ENCODE measurements around the gene HEATR1. TPM values are rescaled to one million over a fixed set of nuclear protein-coding genes. Genes with fewer than 3 reads are reported as not detected.

The HEATR1 gene
- total RNA-seq, 1 donor from 2014 or later, result 27.4 TPM

DNA sequence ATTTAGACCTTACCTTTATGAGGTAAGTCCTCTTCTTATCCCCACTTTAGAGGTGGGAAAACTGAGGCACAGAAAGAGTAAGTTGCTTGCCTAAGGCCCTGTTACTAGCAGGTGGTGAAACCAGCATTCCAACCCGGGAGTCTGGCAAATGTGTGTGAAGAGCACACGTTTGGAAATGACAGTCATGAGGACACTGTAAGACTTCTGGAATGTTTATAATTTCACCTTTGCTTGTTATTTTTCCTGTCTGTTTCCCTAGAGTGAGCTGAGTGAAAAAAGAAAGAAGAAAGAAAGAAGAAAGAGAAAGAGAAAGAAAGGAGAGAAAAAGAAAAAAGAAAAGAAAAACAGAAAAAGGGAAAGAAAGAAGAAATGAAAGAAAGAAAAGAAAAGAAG lies 101.7 kb downstream of the HEATR1 start:
- H3K4me3 ChIP-seq (ENCODE audit: low read depth, low read length), result no peak overlapping the region
- no peaks in the 10 kb centered on the region for H3K36me3 ChIP-seq (ENCODE audit: control insufficient read depth, insufficient read depth, low read length)
- no peaks in the 10 kb centered on the region for H3K27me3 ChIP-seq (ENCODE audit: control insufficient read depth, insufficient read depth, low read length)
- TF ChIP-seq, protein P1, sequence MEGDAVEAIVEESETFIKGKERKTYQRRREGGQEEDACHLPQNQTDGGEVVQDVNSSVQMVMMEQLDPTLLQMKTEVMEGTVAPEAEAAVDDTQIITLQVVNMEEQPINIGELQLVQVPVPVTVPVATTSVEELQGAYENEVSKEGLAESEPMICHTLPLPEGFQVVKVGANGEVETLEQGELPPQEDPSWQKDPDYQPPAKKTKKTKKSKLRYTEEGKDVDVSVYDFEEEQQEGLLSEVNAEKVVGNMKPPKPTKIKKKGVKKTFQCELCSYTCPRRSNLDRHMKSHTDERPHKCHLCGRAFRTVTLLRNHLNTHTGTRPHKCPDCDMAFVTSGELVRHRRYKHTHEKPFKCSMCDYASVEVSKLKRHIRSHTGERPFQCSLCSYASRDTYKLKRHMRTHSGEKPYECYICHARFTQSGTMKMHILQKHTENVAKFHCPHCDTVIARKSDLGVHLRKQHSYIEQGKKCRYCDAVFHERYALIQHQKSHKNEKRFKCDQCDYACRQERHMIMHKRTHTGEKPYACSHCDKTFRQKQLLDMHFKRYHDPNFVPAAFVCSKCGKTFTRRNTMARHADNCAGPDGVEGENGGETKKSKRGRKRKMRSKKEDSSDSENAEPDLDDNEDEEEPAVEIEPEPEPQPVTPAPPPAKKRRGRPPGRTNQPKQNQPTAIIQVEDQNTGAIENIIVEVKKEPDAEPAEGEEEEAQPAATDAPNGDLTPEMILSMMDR (IDR thresholded peaks at IDR 0.05; ENCODE audit: insufficient read depth, low read length, poor library complexity, severe bottlenecking), result no peak
- peak; percentile 60 for DNase-seq (ENCODE audit: low read depth)

DNA sequence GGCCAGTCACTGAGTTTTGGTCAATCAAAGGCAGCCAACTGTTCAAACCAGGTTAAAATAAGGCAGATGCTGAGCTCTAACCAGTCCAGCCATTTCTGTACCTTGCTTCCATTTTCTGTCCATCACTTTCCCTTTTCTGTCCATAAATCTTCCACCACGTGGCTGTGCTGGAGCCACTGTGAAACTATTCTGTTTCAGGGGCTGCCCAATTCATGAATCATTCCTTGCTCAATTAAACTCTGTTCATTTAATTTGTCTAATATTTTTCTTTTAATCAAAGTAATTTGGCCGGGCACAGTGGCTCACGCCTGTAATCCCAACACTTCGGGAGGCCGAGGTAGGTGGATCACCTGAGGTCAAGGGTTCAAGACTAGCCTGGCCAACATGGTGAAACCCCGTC lies 103.2 kb downstream of the HEATR1 start:
- H3K4me3 ChIP-seq (ENCODE audit: low read depth, low read length), result no peak overlapping the region
- no peaks in the 10 kb centered on the region for H3K36me3 ChIP-seq (ENCODE audit: control insufficient read depth, insufficient read depth, low read length)
- TF ChIP-seq, protein P1 (IDR thresholded peaks at IDR 0.05; ENCODE audit: insufficient read depth, low read length, poor library complexity, severe bottlenecking), result no peak
- no peaks in the 10 kb centered on the region for H3K27me3 ChIP-seq (ENCODE audit: control insufficient read depth, insufficient read depth, low read length)
- DNase-seq (ENCODE audit: low read depth), result no peak

Other genes with a start within 250 kb of the HEATR1 start
- gene EDARADD, start 210.2 kb downstream of the HEATR1 start, total RNA-seq, result 4.2 and 4.7 TPM in 2 replicates
- 53.6 and 62.0 TPM in 2 replicates for gene LGALS8, start 80.5 kb downstream of the HEATR1 start, total RNA-seq
- gene ACTN2, start 82.0 kb upstream of the HEATR1 start, total RNA-seq, result 0.17 and 0.48 TPM in 2 replicates
- gene MTR, start 190.8 kb upstream of the HEATR1 start, total RNA-seq, result 21.8 and 23.3 TPM in 2 replicates